ENCODE results near the gene IL17REL. TPM values are rescaled to one million over a fixed set of nuclear protein-coding genes. Genes with fewer than 3 reads are reported as not detected.

Gene IL17REL
- total and polyA plus RNA-seq, 4 donors = 0.22 to 0.96 (median 0.38) TPM

DNA sequence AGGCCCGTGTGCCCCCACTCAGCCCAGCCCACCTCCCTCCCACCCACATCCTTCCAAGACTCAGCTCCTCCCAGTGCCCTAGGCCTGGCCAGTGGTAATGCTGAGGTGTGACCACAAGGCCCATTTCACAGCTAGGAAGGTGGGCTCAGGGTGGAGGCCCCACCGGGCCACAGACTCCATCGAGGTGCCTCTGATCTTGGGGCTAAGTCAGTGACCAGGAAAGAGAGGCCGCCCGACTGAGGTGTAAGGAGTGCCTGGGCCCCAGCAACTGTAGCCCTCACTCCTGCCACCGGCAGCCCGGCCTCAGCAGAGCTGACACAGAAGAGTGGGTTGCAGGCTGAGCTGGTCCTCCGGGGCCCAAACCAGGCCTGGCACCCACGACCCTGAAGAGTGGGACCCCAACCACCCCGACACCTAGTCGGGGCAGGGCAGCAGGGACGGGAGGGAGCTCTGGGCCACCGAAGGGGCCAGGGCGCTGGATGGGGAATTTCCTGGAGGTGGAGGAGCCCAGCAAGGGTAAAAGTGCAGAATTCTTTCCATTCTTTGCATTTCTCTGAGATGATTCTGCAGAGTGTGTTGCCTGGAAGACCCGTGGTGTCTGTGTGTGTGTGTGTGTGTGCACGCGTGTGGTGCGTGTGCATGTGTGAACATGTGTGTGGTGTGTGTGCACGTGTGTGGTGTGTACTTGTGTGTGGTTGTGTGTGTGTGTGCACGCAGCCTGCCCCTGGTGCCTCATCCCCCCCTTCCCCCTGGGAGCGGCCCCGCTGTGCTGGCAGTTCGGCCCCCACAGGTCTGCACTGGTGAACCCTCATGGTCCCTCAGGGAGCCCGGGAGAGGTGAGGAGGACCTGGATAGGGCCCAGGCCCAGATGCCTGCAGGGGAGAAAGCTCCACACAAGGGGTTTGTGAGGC, 60.3 kb downstream of the IL17REL start:
- peaks cover 15% of the 10 kb centered on the region for H3K4me1 ChIP-seq (ENCODE audit: control insufficient read depth, insufficient read depth, low read length)
- no peaks in the 10 kb centered on the region for H3K27me3 ChIP-seq (ENCODE audit: control insufficient read depth, insufficient read depth, low read length)
- no peak overlapping the region for H3K4me3 ChIP-seq (ENCODE audit: low read depth, low read length)
- DNase-seq (ENCODE audit: low read depth in 4 of 6, low spot score in 6 of 6) = no peak
- no peaks in the 10 kb centered on the region for H3K36me3 ChIP-seq (ENCODE audit: control insufficient read depth, insufficient read depth, low read length)
- 82% methylated on average over 16 of the region's 24 CpGs for WGBS (ENCODE audit: insufficient coverage)
- peak overlapping the region; percentile 47 for H3K27ac ChIP-seq (ENCODE audit: low read depth, low read length)
- H3K9me3 ChIP-seq (ENCODE audit: control insufficient read depth, insufficient read depth, low read length) = no peaks in the 10 kb centered on the region

DNA sequence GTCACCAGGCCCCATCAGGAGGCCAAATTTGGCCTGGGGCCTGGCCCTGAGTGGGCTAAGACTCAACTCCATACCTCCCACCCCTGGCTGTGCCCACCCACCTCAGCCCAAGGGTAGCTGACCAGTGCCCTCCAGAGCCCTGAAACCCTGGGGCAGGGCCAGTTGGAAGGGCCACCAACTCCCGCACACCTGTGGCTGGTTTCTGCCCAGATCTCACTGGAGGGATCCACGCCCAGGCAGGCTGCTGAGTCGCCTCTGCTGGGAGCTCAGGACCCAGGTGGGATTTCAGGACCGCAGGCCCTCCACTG, 60.9 kb downstream of the IL17REL start:
- 85% methylated on average over 3 of the region's 4 CpGs for WGBS (ENCODE audit: insufficient coverage)
- H3K4me1 ChIP-seq (ENCODE audit: control insufficient read depth, insufficient read depth, low read length) = peaks cover 18% of the 10 kb centered on the region
- no peak overlapping the region for H3K4me3 ChIP-seq (ENCODE audit: low read depth, low read length)
- peak overlapping the region; percentile 47 for H3K27ac ChIP-seq (ENCODE audit: low read depth, low read length)
- no peak for DNase-seq (ENCODE audit: low read depth in 4 of 6, low spot score in 6 of 6)
- H3K27me3 ChIP-seq (ENCODE audit: control insufficient read depth, insufficient read depth, low read length) = no peaks in the 10 kb centered on the region
- no peaks in the 10 kb centered on the region for H3K9me3 ChIP-seq (ENCODE audit: control insufficient read depth, insufficient read depth, low read length)
- H3K36me3 ChIP-seq (ENCODE audit: control insufficient read depth, insufficient read depth, low read length) = no peaks in the 10 kb centered on the region

DNA sequence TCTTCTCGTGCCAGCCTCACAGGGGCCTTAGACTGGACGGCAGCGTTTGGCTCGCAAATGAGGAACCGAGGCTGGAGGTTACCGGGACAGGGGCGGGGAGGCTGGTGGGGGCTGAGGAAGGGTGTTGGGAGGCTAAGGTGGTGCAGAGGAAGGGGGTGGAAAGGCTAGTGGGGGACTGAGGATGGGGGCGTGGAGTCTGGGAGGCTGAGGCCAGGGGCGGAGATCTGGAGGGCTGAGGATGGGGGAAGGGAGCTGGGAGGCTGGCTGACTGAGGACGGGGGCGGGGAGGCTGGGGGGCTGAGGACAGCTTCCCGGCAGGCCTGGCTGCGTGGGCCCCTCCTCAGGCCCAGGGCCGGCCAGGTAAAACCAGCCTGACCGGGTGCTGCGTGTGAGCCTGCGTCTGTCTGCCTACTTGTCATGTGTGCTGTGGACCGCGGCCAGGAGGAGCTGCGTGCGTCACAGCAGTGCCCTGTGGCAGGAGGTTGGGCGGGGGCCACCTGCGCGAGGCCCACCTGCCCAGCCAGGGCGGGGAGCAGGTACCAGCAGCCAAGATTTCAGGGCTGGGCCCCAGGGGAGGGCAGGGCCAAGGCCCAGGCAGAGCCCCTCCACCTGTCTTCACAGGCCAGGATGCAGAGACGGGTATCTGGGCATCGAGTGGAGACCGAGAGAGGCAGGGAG, 61.4 kb downstream of the IL17REL start:
- no peak for DNase-seq (ENCODE audit: low read depth in 4 of 6, low spot score in 6 of 6)

DNA sequence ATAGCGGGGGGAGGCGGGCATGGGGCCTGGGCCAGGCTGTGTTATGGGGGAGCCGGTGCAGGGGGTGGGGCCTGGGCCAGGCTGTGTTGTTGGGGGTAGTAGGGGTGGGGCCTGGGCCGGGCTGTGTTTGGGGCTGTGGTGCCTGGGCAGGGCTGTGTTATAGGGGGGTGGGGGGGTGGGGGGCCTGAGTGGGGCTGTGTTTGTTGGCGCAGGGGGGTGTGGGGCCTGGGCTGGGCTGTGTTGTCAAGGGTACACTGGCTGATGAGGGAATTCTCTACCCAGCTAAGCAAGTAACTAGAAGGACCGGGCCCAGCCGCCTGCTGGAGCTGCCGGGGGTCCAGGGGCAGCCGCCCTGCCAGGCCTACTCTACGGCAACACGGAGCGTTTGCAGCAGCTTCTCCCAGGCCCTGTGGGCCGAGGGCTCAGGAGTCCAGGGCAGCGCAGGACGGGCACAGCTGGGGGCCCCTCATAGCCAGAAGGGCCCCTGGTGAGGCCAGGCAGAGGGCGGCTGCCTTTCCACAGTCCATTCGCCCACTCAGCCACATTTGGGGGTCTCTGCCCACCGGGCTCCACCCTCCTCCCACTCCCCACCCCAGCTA, 62.1 kb downstream of the IL17REL start:
- 71% methylated on average over 13 of the region's 18 CpGs for WGBS (ENCODE audit: insufficient coverage)
- Histone ChIP-seq H3K4me3 (ENCODE audit: low read depth, low read length) (no peak overlapping the region), H3K9me3 (ENCODE audit: control insufficient read depth, insufficient read depth, low read length) (no peaks in the 10 kb centered on the region), H3K4me1 (ENCODE audit: control insufficient read depth, insufficient read depth, low read length) (peaks cover 18% of the 10 kb centered on the region), H3K27ac (ENCODE audit: low read depth, low read length) (peak overlapping the region; percentile 47), H3K36me3 (ENCODE audit: control insufficient read depth, insufficient read depth, low read length) (no peaks in the 10 kb centered on the region), H3K27me3 (ENCODE audit: control insufficient read depth, insufficient read depth, low read length) (no peaks in the 10 kb centered on the region)
- DNase-seq (ENCODE audit: low read depth in 4 of 6, low spot score in 6 of 6) = no peak

More for the DNA sequence above, 61.4 kb downstream of the IL17REL start:
- H3K27ac ChIP-seq (ENCODE audit: low read depth, low read length) = peak overlapping the region; percentile 47
- no peaks in the 10 kb centered on the region for H3K27me3 ChIP-seq (ENCODE audit: control insufficient read depth, insufficient read depth, low read length)
- no peaks in the 10 kb centered on the region for H3K9me3 ChIP-seq (ENCODE audit: control insufficient read depth, insufficient read depth, low read length)
- peaks cover 18% of the 10 kb centered on the region for H3K4me1 ChIP-seq (ENCODE audit: control insufficient read depth, insufficient read depth, low read length)
- H3K4me3 ChIP-seq (ENCODE audit: low read depth, low read length) = no peak overlapping the region
- WGBS (ENCODE audit: insufficient coverage) = 83% methylated on average over 27 of the region's 28 CpGs
- no peaks in the 10 kb centered on the region for H3K36me3 ChIP-seq (ENCODE audit: control insufficient read depth, insufficient read depth, low read length)

DNA sequence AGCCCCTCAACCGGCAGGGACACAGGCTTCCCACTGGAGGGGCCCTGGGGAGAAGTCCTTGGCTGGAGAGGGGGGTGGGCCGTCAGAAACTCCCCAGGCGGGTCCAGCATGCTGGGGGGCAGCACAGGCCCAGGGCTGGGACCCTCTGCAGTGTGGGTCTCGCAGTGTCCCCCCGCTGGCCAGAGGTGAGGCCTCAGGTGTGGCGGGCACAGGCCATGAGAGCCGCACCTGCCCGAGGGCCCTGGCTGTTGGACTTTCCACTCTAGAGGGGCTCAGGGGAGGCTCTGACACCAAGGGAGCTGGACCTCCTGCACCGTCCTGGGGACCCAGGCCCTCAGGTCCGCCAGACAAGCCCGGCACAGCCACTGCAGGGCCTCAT, 62.7 kb downstream of the IL17REL start:
- H3K9me3 ChIP-seq (ENCODE audit: control insufficient read depth, insufficient read depth, low read length) = no peaks in the 10 kb centered on the region
- no peaks in the 10 kb centered on the region for H3K27me3 ChIP-seq (ENCODE audit: control insufficient read depth, insufficient read depth, low read length)
- DNase-seq (ENCODE audit: low read depth in 4 of 6, low spot score in 6 of 6) = no peak
- H3K27ac ChIP-seq (ENCODE audit: low read depth, low read length) = no peak overlapping the region
- H3K4me3 ChIP-seq (ENCODE audit: low read depth, low read length) = no peak overlapping the region
- WGBS (ENCODE audit: insufficient coverage) = 89% methylated on average over 7 of the region's 11 CpGs
- no peaks in the 10 kb centered on the region for H3K36me3 ChIP-seq (ENCODE audit: control insufficient read depth, insufficient read depth, low read length)
- peaks cover 18% of the 10 kb centered on the region for H3K4me1 ChIP-seq (ENCODE audit: control insufficient read depth, insufficient read depth, low read length)

DNA sequence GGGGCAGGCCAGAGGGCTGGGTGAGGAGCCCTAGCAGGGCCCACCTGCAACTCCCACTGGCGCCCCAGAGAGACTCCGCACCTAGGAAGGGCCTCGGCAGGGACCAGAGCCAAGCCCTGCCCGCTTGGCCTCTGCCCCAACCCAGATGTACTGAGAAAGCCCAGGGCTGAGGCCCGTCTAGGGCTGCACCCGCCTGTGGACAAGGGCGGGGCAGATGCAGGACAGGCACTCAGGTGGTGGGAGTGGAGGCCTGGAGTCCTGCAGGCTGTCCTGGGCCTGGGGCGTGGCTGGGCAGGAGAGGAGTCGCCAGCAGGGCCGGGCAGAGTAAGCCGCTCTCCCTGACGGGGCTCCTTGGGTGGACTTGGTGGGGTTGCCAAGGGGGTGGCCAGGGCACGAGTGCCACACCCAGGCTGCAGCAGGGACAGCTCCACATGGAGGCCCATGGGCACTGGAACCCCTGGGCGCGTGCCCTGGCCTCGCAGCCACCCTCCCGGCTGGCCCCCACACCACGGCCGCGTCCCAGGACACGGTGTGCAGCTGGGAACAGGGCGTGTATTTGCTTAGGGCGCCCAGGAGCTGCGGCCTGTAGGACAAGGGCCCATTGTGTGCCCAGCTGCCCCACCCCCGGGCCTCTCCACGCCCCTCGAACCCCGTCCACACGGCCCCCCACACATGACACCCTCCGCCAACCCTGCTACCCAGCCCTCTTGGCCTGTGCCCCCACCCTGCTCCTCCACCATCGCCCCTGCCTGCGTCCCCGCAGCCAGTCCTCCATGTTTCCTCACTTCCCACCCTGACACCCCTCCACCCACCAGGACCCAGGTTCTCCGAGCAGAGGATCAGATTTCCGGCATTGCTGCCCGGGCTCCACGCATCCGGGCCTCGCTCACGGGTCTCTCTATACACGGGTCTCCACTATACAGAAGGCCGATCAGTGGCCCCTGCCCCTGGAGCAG, 63.3 kb downstream of the IL17REL start:
- no peaks in the 10 kb centered on the region for H3K9me3 ChIP-seq (ENCODE audit: control insufficient read depth, insufficient read depth, low read length)
- no peaks in the 10 kb centered on the region for H3K27me3 ChIP-seq (ENCODE audit: control insufficient read depth, insufficient read depth, low read length)
- WGBS (ENCODE audit: insufficient coverage) = 74% methylated on average over 41 of the region's 42 CpGs
- no peak overlapping the region for H3K27ac ChIP-seq (ENCODE audit: low read depth, low read length)
- H3K36me3 ChIP-seq (ENCODE audit: control insufficient read depth, insufficient read depth, low read length) = no peaks in the 10 kb centered on the region
- peaks cover 18% of the 10 kb centered on the region for H3K4me1 ChIP-seq (ENCODE audit: control insufficient read depth, insufficient read depth, low read length)
- DNase-seq (ENCODE audit: low read depth in 4 of 6, low spot score in 6 of 6) = no peak
- no peak overlapping the region for H3K4me3 ChIP-seq (ENCODE audit: low read depth, low read length)

DNA sequence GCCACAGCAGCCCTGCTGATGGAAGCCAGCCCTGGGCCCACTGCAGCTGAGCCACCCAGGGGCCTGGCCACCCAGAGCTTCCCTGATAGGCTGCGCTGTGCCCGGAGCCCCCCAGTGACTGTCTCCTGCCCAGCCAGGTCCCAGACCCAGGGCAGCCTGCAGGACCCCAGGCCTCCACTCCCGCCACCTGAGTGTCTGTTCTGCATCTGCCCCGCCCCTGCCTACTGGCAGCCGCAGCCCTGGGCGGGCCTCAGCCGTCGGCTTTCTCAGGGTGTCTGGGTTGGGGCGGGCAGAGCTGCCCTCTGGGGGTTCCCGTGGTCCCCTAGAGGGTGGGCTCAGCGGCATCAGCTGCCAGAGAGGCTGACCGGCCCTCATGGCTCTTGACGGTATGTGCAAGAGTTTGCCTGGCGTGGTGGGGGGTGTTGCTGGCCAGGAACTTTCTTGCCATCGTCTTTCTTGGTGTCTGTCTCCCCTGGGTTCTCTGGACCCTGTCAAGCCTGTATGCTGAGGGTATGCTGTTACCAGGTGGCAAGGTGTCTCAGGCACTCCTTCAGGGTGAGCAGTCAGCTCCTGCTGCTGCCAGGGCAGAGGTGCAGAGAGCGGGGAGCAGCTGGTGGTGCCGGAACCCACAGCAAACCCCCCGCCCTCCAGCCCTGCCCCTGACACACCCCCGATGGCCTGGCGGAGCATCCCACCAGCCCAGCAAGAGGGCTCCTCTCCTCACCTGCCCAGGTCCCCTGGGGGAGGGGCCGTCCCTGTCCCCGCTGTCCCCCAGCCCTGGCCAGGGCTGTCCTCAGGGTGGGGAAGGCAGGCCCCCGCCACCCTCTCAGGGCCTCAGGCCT, 64.2 kb downstream of the IL17REL start:
- DNase-seq (ENCODE audit: low read depth in 4 of 6, low spot score in 6 of 6) = no peak
- no peaks in the 10 kb centered on the region for H3K27me3 ChIP-seq (ENCODE audit: control insufficient read depth, insufficient read depth, low read length)
- H3K4me1 ChIP-seq (ENCODE audit: control insufficient read depth, insufficient read depth, low read length) = peaks cover 18% of the 10 kb centered on the region
- no peaks in the 10 kb centered on the region for H3K9me3 ChIP-seq (ENCODE audit: control insufficient read depth, insufficient read depth, low read length)
- H3K4me3 ChIP-seq (ENCODE audit: low read depth, low read length) = no peak overlapping the region
- H3K36me3 ChIP-seq (ENCODE audit: control insufficient read depth, insufficient read depth, low read length) = no peaks in the 10 kb centered on the region
- WGBS (ENCODE audit: insufficient coverage) = 79% methylated on average over 19 of the region's 23 CpGs
- H3K27ac ChIP-seq (ENCODE audit: low read depth, low read length) = no peak overlapping the region

DNA sequence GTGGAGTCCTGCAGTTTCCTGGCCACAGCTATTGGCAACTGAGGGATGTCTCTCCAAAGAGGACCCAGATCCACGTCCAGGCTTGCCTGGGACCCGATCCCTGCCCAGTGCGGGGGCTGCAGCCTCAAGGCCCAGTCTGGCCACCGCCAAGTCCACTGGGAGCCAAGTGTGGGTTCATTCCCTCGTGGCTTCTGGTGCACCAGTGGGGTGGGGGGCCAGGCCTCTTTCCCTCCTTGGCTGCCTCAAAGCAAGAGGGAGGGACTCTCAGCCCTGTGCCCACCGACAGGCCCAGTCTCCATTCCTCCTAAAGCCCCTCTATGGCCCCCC, 65.3 kb downstream of the IL17REL start:
- H3K4me1 ChIP-seq (ENCODE audit: control insufficient read depth, insufficient read depth, low read length) = peaks cover 18% of the 10 kb centered on the region
- no peaks in the 10 kb centered on the region for H3K27me3 ChIP-seq (ENCODE audit: control insufficient read depth, insufficient read depth, low read length)
- H3K27ac ChIP-seq (ENCODE audit: low read depth, low read length) = no peak overlapping the region
- WGBS (ENCODE audit: insufficient coverage) = 56% methylated on average over 6 of the region's 6 CpGs
- no peaks in the 10 kb centered on the region for H3K9me3 ChIP-seq (ENCODE audit: control insufficient read depth, insufficient read depth, low read length)
- no peak overlapping the region for H3K4me3 ChIP-seq (ENCODE audit: low read depth, low read length)
- DNase-seq (ENCODE audit: low read depth in 4 of 6, low spot score in 6 of 6) = no peak
- no peaks in the 10 kb centered on the region for H3K36me3 ChIP-seq (ENCODE audit: control insufficient read depth, insufficient read depth, low read length)

Data from spinal cord (tissue), 10 donors.